ENCODE results near the gene OR10G3.

- TF ChIP-seq CTCF (IDR thresholded peaks at IDR 0.05) (no peak), POLR2A (IDR thresholded peaks at IDR 0.05) (no peak), EP300 (IDR thresholded peaks at IDR 0.05) (no peak)
Measured at GRCh38 chr14:21523203-21523602, 56.7 kb downstream of the OR10G3 start.
